Activated T-helper 2 cell treated with anti-CD3 and anti-CD28 coated beads, Interferon-gamma antibody, Interleukin-2, Interleukin-4, amounts not matched to agents 10 μg/mL and 5 μg/mL and 100 μg/mL, durations not matched to agents 14 hours and 24 hours and 36 hours (primary cell): ENCODE results near the gene KCNJ6. TPM values are rescaled to one million over a fixed set of nuclear protein-coding genes. Genes with fewer than 3 reads are reported as not detected.

ENCODE experiments used
- DNase-seq: peaks from one replicate; pipeline ENCODE4 v3.0.0; 2021; ENCODE audit warnings: low spot score
- H3K27ac Mint-ChIP-seq: one replicate; pipeline ENCODE4 v1.8.0; 2021; ENCODE audit warnings: mixed read lengths
- H3K27me3 Mint-ChIP-seq: one replicate; pipeline ENCODE4 v1.8.0; 2021; ENCODE audit warnings: low read depth, mixed read lengths
- H3K36me3 Mint-ChIP-seq: one replicate; pipeline ENCODE4 v1.8.0; 2021; ENCODE audit warnings: low read depth, mixed read lengths
- H3K4me1 Mint-ChIP-seq: one replicate; pipeline ENCODE4 v1.8.0; 2021; ENCODE audit warnings: low read depth, mixed read lengths
- H3K4me3 Mint-ChIP-seq: one replicate; pipeline ENCODE4 v1.8.0; 2021; ENCODE audit warnings: low read depth, mild to moderate bottlenecking, moderate library complexity, mixed read lengths
- H3K9me3 Mint-ChIP-seq: one replicate; pipeline ENCODE4 v1.8.0; 2021; ENCODE audit warnings: mixed read lengths
- intact Hi-C: fragments of 100-400 bp; cut with micrococcal nuclease; formaldehyde crosslinking; loops from one replicate; pipeline ENCODE4 v1.15.1; 2023
- total RNA-seq: library from RNA; stranded (reverse); gene quantifications from 2 replicates; pipeline ENCODE4 v1.2.3, GENCODE V29; 2022

The KCNJ6 gene
- total RNA-seq, 1 donor from 2014 or later = not detected

GRCh38 chr21:37871121-37871862 is 45.0 kb downstream of the KCNJ6 start:
- intact Hi-C loops = no loop called here
- DNase-seq = no peak
- Mint-ChIP-seq H3K27me3 (no peaks in the 10 kb centered on the region), H3K36me3 (no peaks in the 10 kb centered on the region), H3K4me3 (no peak overlapping the region), H3K9me3 (no peaks in the 10 kb centered on the region), H3K27ac (no peak overlapping the region), H3K4me1 (no peaks in the 10 kb centered on the region)

DNA sequence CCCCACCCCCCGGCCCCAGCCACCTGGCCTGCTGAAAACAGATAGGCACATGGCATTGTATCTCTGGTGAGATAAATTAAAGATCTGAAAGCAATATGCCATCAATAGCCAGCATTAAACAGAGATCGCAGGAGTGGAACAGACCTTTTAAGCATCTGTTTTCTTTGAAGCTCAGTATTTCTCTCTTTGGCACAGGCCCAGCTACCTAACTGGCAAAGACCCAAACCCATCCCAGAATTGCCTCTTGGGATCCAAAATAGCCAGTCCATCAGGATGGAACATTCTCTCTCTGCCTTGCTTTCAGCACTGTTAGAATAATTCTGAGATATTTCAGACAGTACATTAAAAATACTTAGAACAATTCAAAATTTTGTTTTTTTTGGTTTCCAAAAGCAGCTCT is 46.0 kb downstream of the KCNJ6 start:
- Mint-ChIP-seq H3K36me3 (no peaks in the 10 kb centered on the region), H3K4me3 (no peak overlapping the region), H3K27ac (no peak overlapping the region), H3K27me3 (no peaks in the 10 kb centered on the region), H3K4me1 (no peaks in the 10 kb centered on the region), H3K9me3 (no peaks in the 10 kb centered on the region)
- no peak for DNase-seq
- intact Hi-C loops = no loop called here

DNA sequence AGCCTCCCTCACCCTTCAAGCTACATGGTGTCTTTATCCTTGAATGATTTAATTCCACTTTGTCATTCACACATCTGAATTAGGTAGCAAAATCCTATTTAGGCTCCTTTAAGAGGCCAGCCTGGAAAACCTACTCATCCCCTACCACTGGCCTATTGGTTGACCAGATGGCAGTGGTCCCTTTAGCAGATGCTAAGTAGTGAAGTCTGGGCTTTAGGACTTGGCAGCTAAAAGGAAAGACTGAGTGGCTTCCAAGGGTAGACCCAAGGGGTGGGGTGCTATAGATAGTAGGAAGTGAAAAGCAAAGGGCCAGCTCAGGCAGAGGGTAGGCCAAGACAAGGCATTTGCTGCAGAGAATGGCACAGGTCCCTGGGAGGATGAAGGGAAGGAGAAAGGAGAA is 46.6 kb downstream of the KCNJ6 start:
- H3K27ac Mint-ChIP-seq = no peak overlapping the region
- DNase-seq = no peak
- H3K9me3 Mint-ChIP-seq = no peaks in the 10 kb centered on the region
- H3K4me3 Mint-ChIP-seq = no peak overlapping the region
- H3K36me3 Mint-ChIP-seq = no peaks in the 10 kb centered on the region
- no peaks in the 10 kb centered on the region for H3K4me1 Mint-ChIP-seq
- H3K27me3 Mint-ChIP-seq = no peaks in the 10 kb centered on the region
- intact Hi-C loops = no loop called here

GRCh38 chr21:37868446-37869295 is 47.6 kb downstream of the KCNJ6 start:
- Mint-ChIP-seq H3K4me3 (no peak overlapping the region), H3K4me1 (no peaks in the 10 kb centered on the region), H3K27ac (no peak overlapping the region), H3K27me3 (no peaks in the 10 kb centered on the region), H3K36me3 (no peaks in the 10 kb centered on the region), H3K9me3 (no peaks in the 10 kb centered on the region)
- intact Hi-C loops = no loop called here
- DNase-seq = no peak

DNA sequence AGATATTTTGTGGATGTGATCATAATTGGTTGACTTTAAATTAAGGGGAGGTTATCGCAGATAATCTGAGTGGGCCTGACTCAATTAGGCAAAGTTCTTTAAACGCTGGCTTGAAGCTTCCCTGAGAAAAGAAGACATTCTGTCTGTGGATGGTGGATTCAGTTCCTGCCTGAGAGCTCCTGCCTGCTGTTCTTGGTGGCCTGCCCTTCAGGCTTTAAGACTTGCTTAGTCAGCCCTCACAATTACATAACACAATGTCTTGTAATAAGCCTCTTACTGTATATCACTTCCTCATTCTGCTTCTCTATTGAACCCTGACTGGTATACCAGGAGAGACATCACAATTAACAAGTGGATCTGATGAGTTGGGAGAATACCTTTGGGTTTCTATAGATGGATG is 50.2 kb downstream of the KCNJ6 start:
- intact Hi-C loops = no loop called here
- Mint-ChIP-seq H3K27me3 (no peaks in the 10 kb centered on the region), H3K9me3 (no peaks in the 10 kb centered on the region), H3K4me3 (no peak overlapping the region), H3K4me1 (no peaks in the 10 kb centered on the region), H3K27ac (no peak overlapping the region), H3K36me3 (no peaks in the 10 kb centered on the region)
- DNase-seq = no peak

GRCh38 chr21:37865156-37865555 is 51.1 kb downstream of the KCNJ6 start:
- no peaks in the 10 kb centered on the region for H3K9me3 Mint-ChIP-seq
- H3K27ac Mint-ChIP-seq = no peak overlapping the region
- no peak for DNase-seq
- intact Hi-C loops = no loop called here
- H3K36me3 Mint-ChIP-seq = no peaks in the 10 kb centered on the region
- no peaks in the 10 kb centered on the region for H3K27me3 Mint-ChIP-seq
- H3K4me1 Mint-ChIP-seq = no peaks in the 10 kb centered on the region
- H3K4me3 Mint-ChIP-seq = no peak overlapping the region

GRCh38 chr21:37863842-37864241 is 52.4 kb downstream of the KCNJ6 start:
- intact Hi-C loops = no loop called here
- no peaks in the 10 kb centered on the region for H3K4me1 Mint-ChIP-seq
- no peaks in the 10 kb centered on the region for H3K36me3 Mint-ChIP-seq
- no peak overlapping the region for H3K4me3 Mint-ChIP-seq
- no peaks in the 10 kb centered on the region for H3K27me3 Mint-ChIP-seq
- DNase-seq = no peak
- H3K27ac Mint-ChIP-seq = no peak overlapping the region
- no peaks in the 10 kb centered on the region for H3K9me3 Mint-ChIP-seq

DNA sequence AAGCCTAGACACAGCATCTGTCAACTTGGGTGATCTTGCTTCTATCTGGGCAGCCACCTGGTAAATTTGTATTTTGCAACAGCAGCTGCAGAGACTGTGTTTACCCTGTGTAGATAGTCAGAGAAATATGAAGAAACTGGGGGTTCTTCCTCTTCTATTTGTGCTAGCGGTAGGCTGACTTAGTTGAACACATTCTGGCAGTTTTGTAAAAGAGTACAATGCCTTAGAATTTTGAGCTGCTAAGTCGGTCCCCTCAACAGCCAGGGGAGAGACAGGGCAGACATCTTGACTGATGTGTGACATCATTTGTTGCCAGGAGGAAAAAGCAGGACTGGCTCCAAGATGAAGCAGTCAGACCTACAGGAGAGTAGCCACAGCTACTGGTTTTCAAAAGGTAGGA is 53.7 kb downstream of the KCNJ6 start:
- DNase-seq = no peak
- intact Hi-C loops = no loop called here
- Mint-ChIP-seq H3K4me1 (no peaks in the 10 kb centered on the region), H3K4me3 (no peak overlapping the region), H3K27ac (no peak overlapping the region), H3K9me3 (no peaks in the 10 kb centered on the region), H3K27me3 (no peaks in the 10 kb centered on the region), H3K36me3 (no peaks in the 10 kb centered on the region)

DNA sequence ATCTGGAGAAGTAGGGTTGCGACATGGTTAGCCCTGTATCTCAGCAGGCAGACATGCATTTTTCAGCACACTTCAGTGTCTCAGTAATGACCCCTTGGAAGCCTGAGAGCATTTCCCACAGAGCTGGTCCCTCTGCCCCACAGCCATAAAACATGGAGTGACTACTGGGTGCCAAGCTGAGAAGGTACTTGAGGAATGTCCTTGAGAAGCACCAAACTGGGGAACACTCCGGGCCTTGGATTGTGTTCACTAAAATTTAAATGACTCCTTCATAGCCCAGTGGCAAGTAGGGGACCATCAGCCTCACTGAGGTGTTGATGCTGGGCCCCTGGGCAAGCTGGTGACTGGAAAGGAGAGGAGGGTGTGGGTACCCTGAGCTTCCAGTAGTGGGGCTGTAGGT is 54.7 kb downstream of the KCNJ6 start:
- Mint-ChIP-seq H3K9me3 (no peaks in the 10 kb centered on the region), H3K4me1 (no peaks in the 10 kb centered on the region), H3K36me3 (no peaks in the 10 kb centered on the region), H3K27ac (no peak overlapping the region), H3K4me3 (no peak overlapping the region), H3K27me3 (no peaks in the 10 kb centered on the region)
- DNase-seq = no peak
- intact Hi-C loops = no loop called here

DNA sequence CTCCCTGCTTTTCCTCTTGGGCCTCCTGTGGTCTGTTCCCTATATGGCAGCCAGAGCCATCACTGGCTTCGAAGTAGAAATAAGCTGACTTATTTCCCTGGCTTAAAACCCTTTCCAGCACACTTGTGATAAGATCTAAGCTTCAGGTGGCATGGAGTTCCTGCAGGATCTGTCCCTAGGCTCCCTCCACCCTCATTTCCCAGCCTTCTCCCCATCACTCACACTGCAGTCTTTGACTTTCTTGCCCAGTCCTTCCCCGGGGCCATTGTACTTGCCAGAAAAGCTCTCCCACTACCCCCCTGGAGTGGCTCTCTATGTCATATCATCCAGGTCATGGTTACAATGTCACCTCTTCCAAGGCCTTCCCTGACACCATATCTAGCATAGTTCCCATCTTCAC is 55.8 kb downstream of the KCNJ6 start:
- no peaks in the 10 kb centered on the region for H3K27me3 Mint-ChIP-seq
- no peak overlapping the region for H3K4me3 Mint-ChIP-seq
- H3K27ac Mint-ChIP-seq = no peak overlapping the region
- no peaks in the 10 kb centered on the region for H3K36me3 Mint-ChIP-seq
- no peaks in the 10 kb centered on the region for H3K9me3 Mint-ChIP-seq
- intact Hi-C loops = no loop called here
- no peak for DNase-seq
- H3K4me1 Mint-ChIP-seq = no peaks in the 10 kb centered on the region

- no peak for DNase-seq
- Mint-ChIP-seq H3K9me3 (no peaks in the 10 kb centered on the region), H3K4me3 (no peak overlapping the region), H3K27ac (no peak overlapping the region), H3K36me3 (no peaks in the 10 kb centered on the region), H3K27me3 (peaks cover 1% of the 10 kb centered on the region), H3K4me1 (no peaks in the 10 kb centered on the region)
- intact Hi-C loops = no loop called here
Measured at GRCh38 chr21:37855647-37856625, 60.3 kb downstream of the KCNJ6 start.

DNA sequence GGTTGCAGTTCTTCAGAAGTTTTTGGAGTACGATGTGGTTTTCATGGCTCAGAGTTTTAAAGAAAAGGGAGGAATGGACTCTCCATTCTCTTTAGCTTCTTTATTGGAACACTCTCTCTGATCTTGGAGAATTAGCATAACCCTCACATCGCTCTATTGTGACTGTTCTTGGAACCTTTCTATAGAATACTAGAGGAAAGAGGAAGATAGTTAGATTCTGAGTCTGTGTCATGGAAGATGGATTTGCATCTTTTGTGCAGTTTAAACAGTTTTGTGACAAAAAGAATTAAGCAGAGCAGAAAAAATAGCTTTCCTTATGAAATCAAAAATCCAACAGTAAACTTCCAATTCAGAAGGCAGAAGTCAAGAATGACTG is 61.0 kb downstream of the KCNJ6 start:
- no peaks in the 10 kb centered on the region for H3K9me3 Mint-ChIP-seq
- DNase-seq = no peak

More for the DNA sequence above, 61.0 kb downstream of the KCNJ6 start:
- Mint-ChIP-seq H3K27me3 (peaks cover 1% of the 10 kb centered on the region), H3K4me1 (no peaks in the 10 kb centered on the region), H3K27ac (no peak overlapping the region), H3K4me3 (no peak overlapping the region), H3K36me3 (no peaks in the 10 kb centered on the region)
- intact Hi-C loops = no loop called here
